DND-41 (cell line): ENCODE data around the gene TGFB3.

Experiments used
- ATAC-seq: fragments of 200-7000 bp; cut with Tn5 transposase; 3 replicates; pipeline ENCODE4 v1.9.1; 2021; ENCODE audit warnings: low read depth; ENCODE audit not compliant: insufficient read depth
- DNase-seq: peaks from one replicate; pipeline ENCODE4 v3.0.0-alpha.2; 2020
- H2AFZ ChIP-seq: 2 replicates; pipeline ENCODE4 v1.6.0; 2012; ENCODE audit warnings: low read depth, low read length
- H3K27ac ChIP-seq: 2 replicates; pipeline ENCODE4 v1.5.1; 2012; ENCODE audit warnings: low read length, inconsistent platforms
- H3K27me3 ChIP-seq: fragments of 200-600 bp; sonication (generic); 2 replicates; pipeline ENCODE4 v1.6.0; 2012; ENCODE audit warnings: low read length, mild to moderate bottlenecking, inconsistent platforms; ENCODE audit not compliant: insufficient read depth, poor library complexity
- H3K36me3 ChIP-seq: 2 replicates; pipeline ENCODE4 v1.5.1; 2012; ENCODE audit warnings: low read length, inconsistent platforms; ENCODE audit not compliant: insufficient read depth
- H3K4me1 ChIP-seq: 2 replicates; pipeline ENCODE4 v1.5.1; 2012; ENCODE audit warnings: mild to moderate bottlenecking, low read length; ENCODE audit not compliant: insufficient read depth
- H3K4me2 ChIP-seq: 2 replicates; pipeline ENCODE4 v1.6.0; 2012; ENCODE audit warnings: mild to moderate bottlenecking, moderate library complexity, low read length, inconsistent platforms; ENCODE audit not compliant: insufficient read depth
- H3K4me3 ChIP-seq, 2 experiments: fragments of 200-600 bp in 1 of 2; shearing (Covaris generic) in 1 of 2; 2 replicates each; pipeline ENCODE4 v1.5.1; 2012 to 2016; ENCODE audit warnings: inconsistent platforms in 2 of 2, low read length in 2 of 2, mild to moderate bottlenecking in 2 of 2, low read depth in 1 of 2, moderate library complexity in 1 of 2
- H3K79me2 ChIP-seq: 2 replicates; pipeline ENCODE4 v1.6.0; 2012; ENCODE audit warnings: low read length, inconsistent platforms; ENCODE audit not compliant: insufficient read depth
- H3K9ac ChIP-seq: 2 replicates; pipeline ENCODE4 v1.6.0; 2012; ENCODE audit warnings: low read depth, mild to moderate bottlenecking, inconsistent platforms, low read length, moderate library complexity
- H3K9me3 ChIP-seq: 2 replicates; pipeline ENCODE4 v1.5.1; 2012; ENCODE audit warnings: low read length, moderate library complexity, mild to moderate bottlenecking, inconsistent platforms; ENCODE audit not compliant: insufficient read depth, severe bottlenecking
- H4K20me1 ChIP-seq: 2 replicates; pipeline ENCODE4 v1.6.0; 2012; ENCODE audit warnings: low read length; ENCODE audit not compliant: insufficient read depth
- CTCF ChIP-seq: IDR thresholded peaks from 2 replicates; pipeline ENCODE4 v1.5.1; 2012; ENCODE audit warnings: borderline replicate concordance, low read length, moderate library complexity, mild to moderate bottlenecking; ENCODE audit not compliant: poor library complexity, severe bottlenecking; ENCODE audit errors: extremely low read depth
- EZH2 ChIP-seq: IDR thresholded peaks from 3 replicates; pipeline ENCODE4 v1.6.1; 2012; ENCODE audit warnings: borderline replicate concordance, low read depth, mild to moderate bottlenecking, moderate library complexity, low read length, inconsistent platforms; ENCODE audit not compliant: severe bottlenecking

Gene TGFB3

GRCh38 chr14:76007379-76007778 lies 25.6 kb upstream of the TGFB3 start:
- no peak for DNase-seq
- Histone ChIP-seq H3K4me3 (no peak overlapping the region), H2AFZ (no peak overlapping the region), H3K4me2 (no peak overlapping the region), H3K4me1 (no peaks in the 10 kb centered on the region), H3K9me3 (peaks cover 3% of the 10 kb centered on the region), H3K36me3 (peaks cover 9% of the 10 kb centered on the region; the same call in 1 of the 2 replicates), H3K27ac (no peak overlapping the region), H3K9ac (no peak overlapping the region), H3K79me2 (no peaks in the 10 kb centered on the region), H4K20me1 (no peaks in the 10 kb centered on the region), H3K27me3 (no peaks in the 10 kb centered on the region)
- no peak for ATAC-seq
- TF ChIP-seq EZH2 (no peak), CTCF (no peak)

GRCh38 chr14:76006253-76006652 lies 24.5 kb upstream of the TGFB3 start:
- H3K4me3 ChIP-seq, result no peak overlapping the region
- no peaks in the 10 kb centered on the region for H4K20me1 ChIP-seq
- no peaks in the 10 kb centered on the region for H3K4me1 ChIP-seq
- no peak overlapping the region for H2AFZ ChIP-seq
- H3K36me3 ChIP-seq, result peaks cover 16% of the 10 kb centered on the region; the same call in 1 of the 2 replicates
- H3K79me2 ChIP-seq, result no peaks in the 10 kb centered on the region
- DNase-seq, result no peak
- no peak overlapping the region for H3K9ac ChIP-seq
- H3K27ac ChIP-seq, result no peak overlapping the region
- TF ChIP-seq EZH2, result no peak
- TF ChIP-seq CTCF, result no peak
- H3K9me3 ChIP-seq, result peaks cover 3% of the 10 kb centered on the region
- no peak overlapping the region for H3K4me2 ChIP-seq
- no peak for ATAC-seq
- H3K27me3 ChIP-seq, result no peaks in the 10 kb centered on the region

- peaks cover 3% of the 10 kb centered on the region for H3K9me3 ChIP-seq
- ATAC-seq (no peak), DNase-seq (no peak)
- H3K4me2 ChIP-seq, result no peak overlapping the region
- H3K79me2 ChIP-seq, result no peaks in the 10 kb centered on the region
- no peak overlapping the region for H2AFZ ChIP-seq
- H4K20me1 ChIP-seq, result no peaks in the 10 kb centered on the region
- TF ChIP-seq EZH2 (no peak), CTCF (no peak)
- peaks cover 25% of the 10 kb centered on the region; the same call in 1 of the 2 replicates for H3K36me3 ChIP-seq
- no peaks in the 10 kb centered on the region for H3K27me3 ChIP-seq
- no peaks in the 10 kb centered on the region for H3K4me1 ChIP-seq
- H3K9ac ChIP-seq, result no peak overlapping the region
- H3K4me3 ChIP-seq, result no peak overlapping the region
- no peak overlapping the region for H3K27ac ChIP-seq
Measured at GRCh38 chr14:76002383-76002782, 20.6 kb upstream of the TGFB3 start.

GRCh38 chr14:75999511-76000190 lies 17.9 kb upstream of the TGFB3 start:
- Histone ChIP-seq H4K20me1 (no peaks in the 10 kb centered on the region), H3K9ac (no peak overlapping the region), H3K4me2 (no peak overlapping the region), H3K4me1 (no peaks in the 10 kb centered on the region), H3K79me2 (no peaks in the 10 kb centered on the region), H2AFZ (no peak overlapping the region), H3K9me3 (no peaks in the 10 kb centered on the region), H3K36me3 (peaks cover 20% of the 10 kb centered on the region; the same call in 1 of the 2 replicates), H3K27ac (no peak overlapping the region), H3K27me3 (no peaks in the 10 kb centered on the region), H3K4me3 (no peak overlapping the region)
- ATAC-seq, result no peak
- TF ChIP-seq EZH2 (no peak), CTCF (no peak)
- DNase-seq, result no peak
